Sciatic nerve (tissue), 2 donors: ENCODE results near the gene BMPR1B. TPM values are rescaled to one million over a fixed set of nuclear protein-coding genes. Genes with fewer than 3 reads are reported as not detected.

Experiments
- ATAC-seq: fragments of 200-7000 bp; cut with Tn5 transposase; one replicate; pipeline ENCODE4 v1.9.1; 2020; ENCODE audit warnings: mild to moderate bottlenecking, moderate library complexity
- DNase-seq: peaks from one replicate; pipeline ENCODE4 v3.0.0-alpha.2; 2020; ENCODE audit warnings: low spot score
- intact Hi-C: fragments of 100-400 bp; cut with DNase I; formaldehyde crosslinking; loops from one replicate; pipeline ENCODE4 v1.14.2; 2022
- total RNA-seq: library from RNA; stranded (reverse); fragmentation: NEBNext Ultra II Directional; extraction: Animal tissue kit (Norgen Biotek cat#: 25700); gene quantifications from one replicate; pipeline ENCODE4 v1.2.1, GENCODE V29; 2021
- donor health status: DM: no; HTN: no; CAD: no.
- donor health status: DM: no; HTN: no; CAD: no.

BMPR1B gene
- total RNA-seq, 1 donor from 2014 or later, result 39.9 TPM

DNA sequence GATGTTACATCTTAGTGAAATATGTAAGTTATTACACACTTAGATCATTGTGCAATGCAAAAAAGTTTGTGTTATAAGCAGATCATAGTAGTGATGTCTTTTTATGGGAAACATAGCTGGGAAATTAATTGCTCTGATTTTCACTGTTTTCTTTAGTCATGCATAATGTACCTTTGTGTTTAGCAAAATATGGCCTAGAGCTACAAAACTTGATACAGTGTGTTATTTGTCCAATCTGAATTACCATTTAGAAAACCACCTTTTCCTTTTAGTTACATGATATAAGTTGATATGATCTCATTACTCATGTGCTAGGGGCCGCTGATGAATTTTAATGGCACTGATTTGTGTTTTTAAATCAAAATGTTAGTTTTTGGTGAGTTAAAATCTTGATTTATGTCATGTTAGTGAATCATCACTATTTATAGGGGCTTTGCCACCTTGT lies 2.0 kb downstream of the BMPR1B start:
- no peak for DNase-seq
- ATAC-seq, result no peak
- intact Hi-C loops, result no loop called here

DNA sequence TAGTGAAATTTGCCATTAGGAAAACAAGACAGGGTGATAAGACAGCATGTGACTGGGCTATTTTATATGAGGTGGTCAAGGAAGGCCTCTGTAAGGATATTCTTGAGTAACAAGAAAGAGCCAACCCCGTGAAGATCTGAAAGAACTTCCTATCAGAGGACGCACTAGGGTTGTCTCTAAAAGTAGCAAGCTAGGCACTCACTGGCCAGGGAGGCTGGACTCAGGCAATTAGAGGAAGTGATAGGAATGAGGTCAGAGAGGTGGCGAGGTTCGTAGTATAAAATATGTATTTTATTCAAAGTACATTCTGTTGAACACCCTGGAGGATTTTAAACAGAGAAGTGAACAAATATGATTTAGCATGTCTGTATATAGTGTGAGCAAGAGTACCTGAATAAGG lies 4.6 kb downstream of the BMPR1B start:
- no peak for DNase-seq
- intact Hi-C loops, result no loop called here
- no peak for ATAC-seq

DNA sequence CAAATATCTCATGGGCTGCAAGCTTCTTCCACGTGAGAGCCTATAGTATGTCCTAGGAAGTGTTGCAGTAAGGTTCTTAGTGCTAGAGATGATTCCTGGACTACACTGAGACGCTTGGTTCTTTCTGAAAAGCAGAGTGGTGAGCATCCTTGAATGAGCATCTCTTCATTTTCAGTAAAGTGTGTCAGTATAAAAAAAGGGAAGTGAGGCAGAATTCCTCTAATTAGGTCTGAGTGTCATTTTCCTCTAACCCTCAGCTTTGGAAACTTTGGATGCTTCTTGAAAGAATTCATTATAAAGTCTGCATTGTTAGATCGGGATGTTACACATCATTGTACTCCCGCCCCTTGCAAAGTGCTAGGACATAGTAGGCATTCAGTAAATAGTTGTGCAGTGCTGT lies 5.2 kb downstream of the BMPR1B start:
- no peak for ATAC-seq
- intact Hi-C loops, result no loop called here
- no peak for DNase-seq

DNA sequence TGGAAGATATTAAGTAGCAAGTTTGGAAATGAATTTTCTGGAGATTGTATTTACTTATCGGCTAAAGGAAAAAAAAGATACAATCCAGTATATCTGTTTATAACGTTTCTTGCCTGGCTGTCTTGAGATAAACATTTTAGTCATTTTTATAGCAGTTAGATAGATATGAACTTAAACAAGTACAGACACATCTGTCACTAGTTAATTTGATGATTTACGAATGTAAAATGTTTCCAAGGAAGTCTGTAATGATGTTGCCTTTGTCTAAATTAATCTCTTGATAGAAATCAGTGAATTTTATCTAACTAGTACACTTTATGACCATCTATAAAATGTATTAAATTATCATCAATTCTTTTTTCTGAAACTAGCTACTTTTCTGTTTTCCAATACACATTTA lies 5.7 kb downstream of the BMPR1B start:
- intact Hi-C loops, result no loop called here
- DNase-seq (no peak), ATAC-seq (no peak)

DNA sequence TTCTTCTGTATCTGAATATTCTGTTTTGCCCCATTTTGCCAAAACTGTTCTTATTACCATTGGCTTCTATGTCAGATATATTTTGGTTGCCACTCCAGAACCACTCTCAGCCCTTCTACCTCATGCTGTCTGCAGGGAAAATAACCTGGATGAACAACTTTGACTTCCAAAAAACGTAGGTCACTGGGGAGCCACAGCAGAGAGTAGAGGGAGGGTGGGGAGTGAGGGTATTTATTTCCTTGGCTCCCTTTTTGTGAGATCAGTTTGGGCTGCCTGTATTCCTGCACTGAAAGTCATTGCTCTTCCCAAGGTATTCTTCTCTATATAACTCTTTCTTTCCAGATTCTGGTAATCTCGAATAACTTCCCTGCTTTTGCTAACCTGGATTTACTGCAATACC lies 6.3 kb downstream of the BMPR1B start:
- DNase-seq, result no peak
- intact Hi-C loops, result no loop called here
- no peak for ATAC-seq

DNA sequence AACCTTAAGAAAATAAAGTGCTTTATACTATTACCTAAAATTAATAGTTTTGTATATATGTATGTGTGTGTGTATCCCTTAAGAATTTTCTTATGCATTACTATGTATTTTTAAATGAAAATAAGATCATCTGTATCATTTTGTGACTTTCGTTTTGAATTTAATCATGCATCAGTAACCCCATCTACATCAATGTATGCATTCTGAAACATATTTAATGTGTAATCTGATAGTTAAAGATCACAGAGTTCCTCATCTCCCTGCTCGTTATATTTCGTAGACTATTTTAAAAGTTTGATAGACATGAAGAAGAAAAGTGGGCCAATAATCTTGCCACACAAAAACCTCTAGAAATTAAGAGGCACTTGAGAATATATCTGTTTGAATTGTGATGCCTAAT lies 7.4 kb downstream of the BMPR1B start:
- DNase-seq (no peak), ATAC-seq (no peak)
- intact Hi-C loops, result no loop called here

DNA sequence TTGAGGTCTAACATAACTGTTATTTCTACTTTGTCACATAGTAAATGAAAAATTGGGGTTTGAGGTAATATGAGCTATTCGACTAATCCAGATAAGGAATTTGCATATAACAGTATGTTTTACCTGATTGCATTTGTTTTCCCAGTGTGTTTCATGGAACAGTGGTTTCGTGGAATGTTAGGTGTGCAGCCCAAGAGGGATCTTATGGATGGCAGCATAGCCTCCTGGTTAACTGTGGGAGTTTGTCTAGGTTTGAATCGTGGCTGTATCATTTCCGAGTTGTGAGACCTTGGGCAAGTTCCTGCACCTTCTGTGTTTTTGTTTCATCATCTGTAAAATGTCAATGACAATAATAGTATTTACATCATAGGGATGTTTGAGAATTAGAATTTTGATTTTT lies 7.9 kb downstream of the BMPR1B start:
- intact Hi-C loops, result no loop called here
- ATAC-seq, result no peak

DNA sequence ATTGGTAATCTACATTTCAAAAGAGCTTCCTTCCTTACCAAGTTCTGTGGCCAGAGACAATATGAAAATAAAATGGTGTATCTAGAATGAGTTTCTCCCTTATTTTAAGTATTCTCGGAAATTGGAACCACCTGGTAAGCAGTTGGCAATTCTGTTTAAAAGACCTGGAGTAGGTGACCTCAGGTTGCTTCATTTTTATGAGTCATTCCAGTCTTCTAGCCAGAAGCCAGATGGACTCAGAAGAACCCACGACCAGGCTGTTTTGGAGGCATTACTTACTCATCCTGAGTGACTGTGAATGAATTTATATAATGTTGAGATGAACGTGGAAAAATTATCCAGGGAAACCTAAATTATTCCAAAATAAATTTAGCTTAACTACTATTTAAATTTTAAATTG lies 9.1 kb downstream of the BMPR1B start:
- ATAC-seq (no peak), DNase-seq (no peak)
- intact Hi-C loops, result no loop called here

More for the DNA sequence above, 7.9 kb downstream of the BMPR1B start:
- DNase-seq, result no peak

DNA sequence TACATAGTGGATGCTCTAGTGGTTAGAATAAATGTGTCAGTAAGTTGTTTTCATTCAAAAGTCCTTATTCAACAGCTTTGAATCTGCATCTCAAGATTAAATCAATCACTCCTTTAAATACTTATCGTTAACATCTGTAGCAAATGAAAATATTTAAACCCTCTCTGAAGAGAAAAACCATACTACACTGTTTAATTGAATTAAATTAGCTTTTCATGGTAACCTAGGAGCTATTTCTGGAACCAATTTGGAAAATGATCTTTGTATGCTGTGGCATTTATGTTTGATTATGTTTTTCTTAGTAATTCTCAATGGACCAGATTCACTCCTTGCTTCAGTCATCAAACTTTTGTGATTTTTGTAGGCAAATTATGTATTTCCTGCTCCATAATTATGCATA lies 9.7 kb downstream of the BMPR1B start:
- no peak for DNase-seq
- no peak for ATAC-seq
- intact Hi-C loops, result no loop called here

DNA sequence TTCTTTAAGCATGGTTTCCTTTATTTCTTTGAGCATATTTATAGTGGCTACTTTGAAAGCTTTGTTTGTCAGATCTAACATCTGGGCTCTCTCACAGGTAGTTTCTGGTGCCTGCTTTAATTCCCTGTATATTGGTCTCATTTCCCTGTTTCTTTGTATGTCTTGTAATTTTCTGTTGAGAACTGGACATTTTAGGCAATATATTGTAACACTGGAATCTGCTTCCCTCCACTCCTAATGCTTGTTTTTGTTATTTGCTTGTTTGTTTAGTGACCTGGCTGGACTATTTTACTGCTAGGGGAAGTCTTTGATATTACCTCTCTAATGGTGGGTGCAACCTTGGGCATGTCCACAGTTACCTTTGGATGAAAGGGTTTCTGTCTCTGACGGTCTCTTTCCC lies 25.0 kb downstream of the BMPR1B start:
- intact Hi-C loops, result no loop called here
- DNase-seq (no peak), ATAC-seq (no peak)

DNA sequence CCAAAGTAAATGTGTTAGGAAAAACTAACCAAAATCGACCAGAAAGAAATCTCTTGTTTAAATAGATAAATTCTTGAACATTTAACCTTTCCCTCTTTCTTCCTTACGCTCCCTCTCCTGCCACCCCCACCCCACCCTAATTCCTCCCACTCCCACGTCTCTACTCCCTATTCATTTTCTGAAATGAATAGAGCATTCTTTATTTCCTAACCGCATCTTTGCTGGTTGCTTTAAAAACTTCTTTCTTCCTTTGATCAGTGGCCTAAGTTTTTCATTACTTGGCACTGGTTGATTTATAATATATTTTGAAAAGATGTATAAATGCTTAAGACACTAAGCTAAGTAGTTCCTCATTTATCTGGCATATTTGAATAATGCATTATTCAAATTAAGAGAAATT lies 33.9 kb downstream of the BMPR1B start:
- ATAC-seq (no peak), DNase-seq (no peak)
- intact Hi-C loops, result no loop called here

DNA sequence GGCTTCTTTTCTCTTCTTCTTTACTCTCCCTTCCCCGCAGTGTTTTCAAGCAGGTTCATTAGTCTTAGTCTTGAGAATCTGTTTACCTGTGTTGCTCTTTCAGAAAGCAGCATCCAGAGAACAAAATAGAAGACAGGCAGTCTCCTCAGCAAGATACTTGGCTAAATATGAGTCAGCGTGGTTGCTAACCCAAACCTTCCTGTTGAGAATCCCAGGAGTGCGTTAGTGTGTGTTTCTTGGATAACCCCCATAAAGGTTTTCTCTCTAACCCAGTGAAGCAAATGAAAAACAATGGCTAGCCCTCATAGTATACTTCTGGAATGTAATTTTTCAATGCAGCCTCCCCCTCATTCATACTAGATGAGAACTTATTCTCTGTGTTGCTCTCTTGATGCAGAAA lies 41.1 kb downstream of the BMPR1B start:
- peak; percentile 65 for ATAC-seq
- DNase-seq, result no peak
- intact Hi-C loops, result no loop called here

DNA sequence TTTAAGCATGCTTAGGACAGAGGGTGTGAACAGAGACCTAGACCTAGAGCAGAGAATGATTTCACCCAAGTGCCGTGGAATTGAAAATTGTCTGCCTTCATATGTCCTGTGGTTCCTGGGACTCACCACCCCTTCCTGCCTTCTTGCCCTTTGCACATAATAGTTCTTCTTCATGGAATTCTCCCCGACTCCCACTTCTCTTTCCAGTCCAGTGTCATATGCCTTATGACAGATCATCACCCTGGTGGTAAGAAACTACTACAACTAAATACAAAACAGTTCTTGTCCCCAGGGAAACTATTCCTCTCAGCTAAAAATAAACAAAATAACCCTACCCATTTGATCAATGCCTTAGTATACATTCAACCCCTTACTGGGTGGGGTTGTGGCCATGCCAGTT lies 43.3 kb downstream of the BMPR1B start:
- intact Hi-C loops, result no loop called here
- no peak for DNase-seq
- ATAC-seq, result no peak

DNA sequence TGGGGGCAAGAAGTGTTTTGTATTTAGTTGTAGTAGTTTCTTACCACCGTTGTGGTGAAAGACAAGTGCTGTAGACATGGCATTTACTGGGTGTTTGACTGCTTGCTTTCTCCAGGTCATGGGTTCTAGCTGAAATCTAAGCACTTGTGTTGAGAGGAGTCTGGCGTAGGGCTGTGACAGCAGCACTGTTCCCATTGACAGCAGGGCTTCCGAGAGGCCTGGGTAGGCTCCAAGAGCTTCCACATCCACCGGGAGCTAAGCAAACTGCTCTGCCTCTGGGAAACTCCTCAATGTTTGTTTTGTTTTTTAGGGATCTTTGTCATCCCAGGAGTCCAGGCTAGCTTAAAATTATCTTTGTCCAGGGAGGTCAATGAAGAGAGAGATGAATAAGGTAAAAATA lies 44.3 kb downstream of the BMPR1B start:
- intact Hi-C loops, result no loop called here
- ATAC-seq (peak; percentile 78), DNase-seq (no peak)

DNA sequence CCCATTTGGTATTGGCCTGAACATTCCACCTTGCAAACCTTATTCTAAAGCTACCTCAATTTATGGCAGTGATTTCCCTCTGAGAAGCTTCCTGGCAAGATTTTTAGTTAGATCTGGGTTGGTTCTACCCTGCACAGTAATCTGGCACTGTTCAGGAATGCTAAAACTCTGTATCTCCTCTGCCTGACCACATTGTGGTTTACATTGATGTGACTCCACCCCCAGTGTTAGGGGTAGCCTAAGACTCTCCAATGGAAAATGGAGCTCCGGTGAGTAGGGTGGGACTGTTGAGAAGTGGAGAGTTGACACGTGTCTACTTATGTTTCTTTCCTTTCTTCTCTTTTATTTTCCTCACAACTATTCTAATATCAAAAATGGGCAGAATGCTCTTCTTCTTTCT lies 45.4 kb downstream of the BMPR1B start:
- no peak for DNase-seq
- ATAC-seq, result peak; percentile 20
- intact Hi-C loops, result no loop called here

DNA sequence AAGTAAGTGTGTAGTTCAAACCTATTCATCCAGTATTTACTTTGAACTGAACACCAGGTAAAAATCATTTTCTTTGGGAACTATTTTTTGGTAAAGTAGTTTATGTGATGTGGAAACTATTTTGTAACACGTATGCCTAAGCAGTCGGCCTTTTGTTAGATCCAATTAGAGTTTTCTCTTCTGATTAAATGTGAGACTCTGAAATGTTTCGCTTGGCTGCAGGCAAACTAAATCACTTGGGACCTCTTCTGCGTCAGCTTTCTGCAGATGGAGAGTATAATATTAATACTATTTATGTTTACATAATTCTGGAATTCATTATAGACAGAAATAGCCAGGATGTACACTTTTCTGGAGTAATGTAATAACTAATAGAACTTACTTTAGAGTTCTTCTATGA lies 46.9 kb downstream of the BMPR1B start:
- intact Hi-C loops, result no loop called here
- ATAC-seq, result peak; percentile 59

DNA sequence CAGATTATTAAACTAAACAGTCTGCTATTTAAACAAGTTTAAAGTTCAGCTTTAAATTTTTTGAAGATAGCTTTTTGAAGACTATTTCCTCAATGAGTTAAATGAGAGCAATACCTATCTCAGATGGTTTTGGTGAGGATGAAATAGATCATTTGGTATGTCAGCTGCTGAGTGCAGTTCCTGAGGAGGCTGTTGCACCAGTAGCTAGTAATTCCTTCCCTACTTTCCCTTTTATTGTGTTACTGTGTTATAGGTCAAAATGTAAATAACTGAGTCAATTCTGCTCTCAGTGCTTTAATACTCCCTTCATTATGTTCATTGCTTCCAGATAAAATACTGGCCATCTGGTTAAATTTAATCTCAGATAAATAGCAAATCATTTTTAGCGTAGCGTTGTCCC lies 48.6 kb downstream of the BMPR1B start:
- intact Hi-C loops, result no loop called here
- ATAC-seq (no peak), DNase-seq (no peak)

More for the DNA sequence above, 46.9 kb downstream of the BMPR1B start:
- DNase-seq, result no peak

DNA sequence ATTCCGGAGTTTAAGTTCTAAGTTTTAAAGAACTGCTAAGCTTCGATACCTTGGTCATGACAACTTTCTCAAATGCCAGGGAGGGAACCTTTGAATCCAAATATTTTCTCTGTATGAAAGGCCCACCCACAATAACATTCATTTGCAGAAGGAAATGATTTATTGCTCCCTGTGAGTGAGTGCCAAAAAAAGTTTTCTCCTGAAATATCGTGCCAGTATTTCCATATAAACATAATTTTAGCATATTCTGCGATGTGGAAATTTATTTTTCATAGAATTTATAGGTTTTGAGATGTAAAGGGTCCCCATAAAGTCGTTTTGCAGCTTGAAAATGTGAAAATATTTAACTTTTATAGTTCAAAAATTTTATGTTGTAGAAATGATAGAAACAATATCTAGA lies 53.9 kb downstream of the BMPR1B start:
- ATAC-seq (no peak), DNase-seq (no peak)
- intact Hi-C loops, result no loop called here

DNA sequence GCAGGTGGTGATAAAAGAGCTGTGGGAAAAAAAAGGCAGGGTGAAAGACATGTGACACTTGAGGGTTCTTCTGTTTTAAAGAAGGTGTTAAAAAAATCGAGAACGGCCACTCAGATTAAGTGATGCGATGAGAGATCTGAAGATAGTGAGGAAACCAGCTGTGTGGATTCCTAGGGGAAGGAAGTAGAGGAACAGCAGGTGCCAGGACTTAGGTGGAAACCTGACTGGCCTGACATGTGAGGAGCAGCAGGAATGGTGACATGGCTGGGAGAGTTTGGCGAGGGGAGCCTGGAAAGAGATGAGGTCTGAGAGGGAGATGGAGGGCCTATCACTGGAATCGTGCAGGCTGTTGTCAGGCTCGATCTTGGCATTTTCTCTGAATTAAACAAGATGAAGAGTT lies 55.5 kb downstream of the BMPR1B start:
- intact Hi-C loops, result no loop called here
- no peak for DNase-seq
- no peak for ATAC-seq

DNA sequence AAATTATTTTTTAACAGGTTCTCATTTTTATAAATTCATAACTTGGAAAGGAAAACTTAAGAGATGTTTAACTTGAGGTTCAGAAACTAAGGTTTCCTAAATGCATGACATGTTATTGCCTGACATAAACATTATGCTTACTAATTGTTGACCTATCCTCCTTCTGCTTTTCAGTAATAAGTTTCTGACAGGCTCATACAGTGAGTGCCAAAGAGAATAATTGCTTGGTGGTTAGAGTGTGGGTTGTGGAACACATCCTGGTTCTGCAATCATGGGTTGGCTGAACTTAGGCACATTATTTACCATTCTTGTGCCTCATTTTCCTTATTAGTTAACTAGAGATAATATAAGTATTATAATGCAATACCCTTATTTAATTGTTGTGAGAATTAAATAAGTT lies 56.5 kb downstream of the BMPR1B start:
- no peak for DNase-seq
- intact Hi-C loops, result no loop called here
- ATAC-seq, result no peak

DNA sequence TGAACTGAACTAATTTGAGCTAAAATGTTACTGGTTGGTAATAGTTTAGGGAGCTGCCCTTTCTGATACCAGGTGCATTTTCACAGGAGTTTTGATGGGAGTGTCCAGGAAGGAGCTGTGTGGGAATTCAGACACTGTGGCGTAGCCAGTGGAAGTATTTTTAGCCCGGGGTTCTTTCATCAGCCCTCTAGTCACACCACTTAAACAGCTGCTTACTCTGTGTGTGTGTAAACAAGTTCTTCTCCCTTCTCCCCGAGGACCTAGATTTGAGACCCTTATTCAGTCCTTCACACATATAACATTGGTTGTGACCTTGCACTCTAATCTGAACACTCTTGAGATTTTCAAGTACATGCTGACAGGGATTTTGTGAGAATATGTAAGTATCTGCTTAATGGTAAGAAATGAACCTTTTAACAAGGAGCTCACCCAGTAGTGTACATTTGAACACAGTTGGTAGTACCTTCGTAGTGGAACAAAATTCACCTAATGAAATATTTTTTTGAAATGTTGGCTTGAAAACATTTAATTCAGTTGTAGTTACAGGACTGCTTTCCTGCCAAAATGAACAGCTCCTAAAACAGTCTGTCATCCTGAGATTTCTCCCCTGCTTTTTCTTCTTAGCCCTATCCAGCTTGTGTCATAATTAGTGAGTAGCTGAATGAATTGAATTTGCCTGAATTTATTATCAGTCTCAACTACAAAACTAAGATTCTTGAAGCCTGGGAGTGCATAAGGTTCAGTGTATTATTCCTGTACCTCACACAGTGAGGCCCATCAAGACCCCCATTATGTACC lies 61.8 kb downstream of the BMPR1B start:
- intact Hi-C loops, result no loop called here
- ATAC-seq, result peak; percentile 74

More for the DNA sequence above, 61.8 kb downstream of the BMPR1B start:
- DNase-seq, result no peak
